Endodermal cell (in vitro differentiated cells): ENCODE measurements around the gene ZNF48. TPM values are rescaled to one million over a fixed set of nuclear protein-coding genes. Genes with fewer than 3 reads are reported as not detected.

ENCODE experiments used
- DNase-seq: peaks from one replicate; pipeline ENCODE4 v3.0.0-alpha.2; 2017
- H3K27ac ChIP-seq: 2 replicates; pipeline ENCODE4 v1.5.1; 2013; ENCODE audit warnings: mild to moderate bottlenecking, low read depth, low read length, moderate library complexity
- H3K27me3 ChIP-seq: 2 replicates; pipeline ENCODE4 v1.6.1; 2013; ENCODE audit warnings: mild to moderate bottlenecking, low read length, moderate library complexity; ENCODE audit not compliant: insufficient read depth, control insufficient read depth, poor library complexity, severe bottlenecking
- H3K36me3 ChIP-seq: 2 replicates; pipeline ENCODE4 v1.7.0; 2013; ENCODE audit warnings: mild to moderate bottlenecking, low read length, moderate library complexity; ENCODE audit not compliant: control insufficient read depth, insufficient read depth
- H3K4me1 ChIP-seq: one replicate; pipeline ENCODE4 v1.7.0; 2013; ENCODE audit warnings: low read length; ENCODE audit not compliant: control insufficient read depth, insufficient read depth
- H3K4me3 ChIP-seq: 2 replicates; pipeline ENCODE4 v1.5.1; 2013; ENCODE audit warnings: mild to moderate bottlenecking, low read length, moderate library complexity
- H3K9ac ChIP-seq: 2 replicates; pipeline ENCODE4 v1.6.1; 2013; ENCODE audit warnings: mild to moderate bottlenecking, low read length, moderate library complexity; ENCODE audit not compliant: poor library complexity, severe bottlenecking; ENCODE audit errors: extremely low read depth
- H3K9me3 ChIP-seq: 2 replicates; pipeline ENCODE4 v1.6.1; 2013; ENCODE audit warnings: mild to moderate bottlenecking, low read length, moderate library complexity; ENCODE audit not compliant: control insufficient read depth
- H3K27ac Mint-ChIP-seq: 2 replicates; pipeline ENCODE4 v1.8.0; 2020; ENCODE audit warnings: mixed read lengths
- H3K27me3 Mint-ChIP-seq: 2 replicates; pipeline ENCODE4 v1.8.0; 2021; ENCODE audit warnings: mild to moderate bottlenecking, mixed read lengths; ENCODE audit not compliant: insufficient read depth
- H3K36me3 Mint-ChIP-seq: 2 replicates; pipeline ENCODE4 v1.8.0; 2020; ENCODE audit warnings: low read depth, mixed read lengths
- H3K4me1 Mint-ChIP-seq: 2 replicates; pipeline ENCODE4 v1.8.0; 2020; ENCODE audit warnings: mixed read lengths
- H3K4me3 Mint-ChIP-seq: 2 replicates; pipeline ENCODE4 v1.8.0; 2020; ENCODE audit warnings: mild to moderate bottlenecking, moderate library complexity, mixed read lengths
- H3K9me3 Mint-ChIP-seq: 2 replicates; pipeline ENCODE4 v1.8.0; 2020; ENCODE audit warnings: mild to moderate bottlenecking, mixed read lengths
- WGBS, 2 experiments: methylation state at CpG; one replicate each; pipeline versions ENCODE4 v1.1.5 to v1.1.7; 2013; ENCODE audit warnings: missing lambda C conversion rate in 2 of 2, mixed read lengths in 1 of 2; ENCODE audit not compliant: insufficient coverage in 1 of 2, insufficient read length in 1 of 2; 5-methylcytosine and 5-hydroxymethylcytosine counted together
- total RNA-seq, 2 donors: library from RNA; stranded (reverse); fragmentation: NEBNext Ultra II Directional in 1 of 2; extraction: Animal tissue kit (Norgen Biotek cat#: 25700) in 1 of 2; gene quantifications; 2 replicates in 1 of 2; 3 replicates in 1 of 2; pipeline ENCODE4 v1.2.1, GENCODE V29; 2021
- TF ChIP-seq, protein P1 (sequence below): fragments of 200-600 bp; sonication (generic); conservative IDR thresholded peaks from 2 replicates; pipeline ENCODE4 v1.5.0; 2021; ENCODE audit warnings: antibody characterized with exemption, mild to moderate bottlenecking

ZNF48 gene
- total RNA-seq, 2 donors from 2014 or later, result 40.1 to 58.4 TPM

DNA sequence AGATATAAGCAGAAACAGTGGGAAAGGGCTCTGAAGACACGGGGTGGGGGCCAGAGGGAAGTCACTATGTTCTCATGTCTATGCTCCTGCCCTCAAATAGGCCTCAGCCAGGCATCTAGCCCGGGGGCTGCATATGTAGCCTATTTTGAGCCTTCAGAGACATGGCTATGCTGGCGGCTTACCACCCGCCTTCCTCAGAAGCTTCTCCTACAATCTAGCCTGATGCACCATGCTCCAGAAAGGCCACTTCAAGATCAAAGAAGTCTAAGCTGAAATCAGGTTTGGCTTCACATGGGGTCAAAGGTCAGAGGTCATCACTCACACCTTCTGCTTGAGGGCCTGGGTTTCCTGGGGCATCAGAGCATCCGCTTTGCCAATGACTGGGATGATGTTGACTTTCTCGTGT lies 14.4 kb upstream of the ZNF48 start:
- Histone ChIP-seq H3K27me3 (no peaks in the 10 kb centered on the region), H3K4me1 (peaks cover 3% of the 10 kb centered on the region), H3K9me3 (no peaks in the 10 kb centered on the region), H3K9ac (no peak overlapping the region), H3K4me3 (no peak overlapping the region), H3K36me3 (peaks cover 8% of the 10 kb centered on the region), H3K27ac (no peak overlapping the region)
- TF ChIP-seq, protein P1, sequence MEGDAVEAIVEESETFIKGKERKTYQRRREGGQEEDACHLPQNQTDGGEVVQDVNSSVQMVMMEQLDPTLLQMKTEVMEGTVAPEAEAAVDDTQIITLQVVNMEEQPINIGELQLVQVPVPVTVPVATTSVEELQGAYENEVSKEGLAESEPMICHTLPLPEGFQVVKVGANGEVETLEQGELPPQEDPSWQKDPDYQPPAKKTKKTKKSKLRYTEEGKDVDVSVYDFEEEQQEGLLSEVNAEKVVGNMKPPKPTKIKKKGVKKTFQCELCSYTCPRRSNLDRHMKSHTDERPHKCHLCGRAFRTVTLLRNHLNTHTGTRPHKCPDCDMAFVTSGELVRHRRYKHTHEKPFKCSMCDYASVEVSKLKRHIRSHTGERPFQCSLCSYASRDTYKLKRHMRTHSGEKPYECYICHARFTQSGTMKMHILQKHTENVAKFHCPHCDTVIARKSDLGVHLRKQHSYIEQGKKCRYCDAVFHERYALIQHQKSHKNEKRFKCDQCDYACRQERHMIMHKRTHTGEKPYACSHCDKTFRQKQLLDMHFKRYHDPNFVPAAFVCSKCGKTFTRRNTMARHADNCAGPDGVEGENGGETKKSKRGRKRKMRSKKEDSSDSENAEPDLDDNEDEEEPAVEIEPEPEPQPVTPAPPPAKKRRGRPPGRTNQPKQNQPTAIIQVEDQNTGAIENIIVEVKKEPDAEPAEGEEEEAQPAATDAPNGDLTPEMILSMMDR, result no peak
- Mint-ChIP-seq H3K27ac (no peak overlapping the region), H3K4me3 (no peak overlapping the region), H3K4me1 (peaks cover 5% of the 10 kb centered on the region), H3K36me3 (peaks cover 3% of the 10 kb centered on the region), H3K9me3 (peaks cover 2% of the 10 kb centered on the region), H3K27me3 (peaks cover 4% of the 10 kb centered on the region)
- no peak for DNase-seq
- WGBS, 2 experiments, result 95% methylated on average over 4 to 6 of the region's 6 CpGs

DNA sequence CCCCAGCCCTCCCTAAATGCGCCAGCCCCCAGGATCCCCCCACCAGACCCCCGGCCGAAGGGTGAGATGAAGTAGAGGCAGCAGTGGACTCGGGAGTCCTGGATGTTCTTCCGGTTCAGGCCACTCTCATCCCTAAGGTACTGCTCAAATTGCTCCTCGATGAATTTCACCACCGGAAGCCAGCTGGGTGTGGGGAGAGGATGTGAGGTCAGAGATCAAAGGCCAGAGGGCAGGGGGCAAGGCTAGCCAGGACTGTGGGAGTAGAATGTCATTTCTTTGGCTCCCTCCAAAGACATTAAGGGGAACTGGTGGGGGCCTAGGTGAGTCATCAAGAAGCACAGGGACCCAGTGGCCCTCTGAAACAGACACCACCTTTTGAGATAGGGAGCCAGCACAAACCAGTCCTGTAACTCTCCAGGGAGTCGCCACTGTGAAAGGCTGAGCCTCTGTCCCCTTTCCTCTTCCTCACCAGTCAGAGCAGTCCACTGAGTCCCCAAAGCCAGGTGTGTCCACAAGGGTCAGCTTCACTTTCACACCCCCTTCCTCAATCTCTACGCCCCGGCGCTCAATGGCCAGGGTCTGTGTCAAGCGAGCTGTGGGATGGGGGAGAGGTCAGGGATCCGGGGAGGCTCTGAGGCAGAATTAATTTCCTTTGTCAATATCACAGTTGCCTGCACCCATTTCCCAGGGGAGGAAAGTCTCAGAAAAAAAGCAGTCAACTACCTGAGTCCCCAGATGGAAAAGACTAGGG lies 13.8 kb upstream of the ZNF48 start:
- H3K9me3 Mint-ChIP-seq, result peaks cover 2% of the 10 kb centered on the region
- Histone ChIP-seq H3K27ac (no peak overlapping the region), H3K4me3 (no peak overlapping the region), H3K9ac (no peak overlapping the region), H3K9me3 (no peaks in the 10 kb centered on the region), H3K36me3 (peaks cover 8% of the 10 kb centered on the region), H3K4me1 (peaks cover 3% of the 10 kb centered on the region), H3K27me3 (no peaks in the 10 kb centered on the region)
- H3K4me3 Mint-ChIP-seq, result no peak overlapping the region
- peaks cover 4% of the 10 kb centered on the region for H3K27me3 Mint-ChIP-seq
- peak overlapping the region; percentile 39 for H3K27ac Mint-ChIP-seq
- peaks cover 5% of the 10 kb centered on the region for H3K4me1 Mint-ChIP-seq
- DNase-seq, result no peak
- 92 to 93% methylated on average over 2 to 13 of the region's 13 CpGs for WGBS, 2 experiments
- TF ChIP-seq, protein P1, result no peak
- H3K36me3 Mint-ChIP-seq, result peaks cover 3% of the 10 kb centered on the region

DNA sequence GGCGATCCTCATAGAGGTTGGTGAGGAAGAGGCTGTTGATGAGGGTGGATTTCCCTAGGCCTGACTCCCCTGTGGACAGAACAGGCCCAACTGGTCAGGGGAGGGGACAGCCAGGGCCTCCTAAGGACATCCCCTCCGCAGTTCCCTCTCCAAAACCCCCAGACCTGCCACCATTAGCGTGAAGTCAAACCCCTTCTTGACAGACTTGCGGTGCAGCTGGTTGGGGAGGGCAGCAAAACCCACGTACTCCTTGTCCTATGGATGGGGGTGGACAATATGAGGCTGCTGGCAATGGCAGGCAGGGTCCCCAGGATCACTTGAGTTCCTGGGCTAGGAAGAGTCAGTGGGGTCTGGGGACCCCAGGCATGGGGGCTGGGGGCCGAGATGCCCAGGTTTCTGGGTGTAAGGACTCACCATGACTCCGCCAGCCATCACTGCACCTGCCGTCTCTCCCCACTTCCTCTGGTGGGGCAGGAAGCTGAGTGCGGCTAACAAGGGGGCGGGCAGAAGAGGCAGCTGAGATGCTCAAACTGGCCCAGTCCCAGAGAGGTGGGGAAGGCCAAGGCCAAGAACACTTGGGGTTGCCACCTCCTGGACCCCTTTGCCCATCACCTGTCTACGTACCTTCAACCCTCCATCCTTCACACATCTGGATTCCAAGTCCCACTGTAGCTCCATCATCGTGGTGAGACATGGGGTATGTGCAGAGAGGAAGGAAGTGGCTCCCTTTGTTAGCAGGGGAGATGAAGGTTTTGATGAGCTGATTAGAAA lies 12.9 kb upstream of the ZNF48 start, which contains the start of gene SEPTIN1:
Gene SEPTIN1, minus strand, starts transcription at position 451 of the 771 bp plus-strand sequence. Its CDS starts 19 bp downstream, at position 432.
- H3K9me3 Mint-ChIP-seq, result peaks cover 2% of the 10 kb centered on the region
- Histone ChIP-seq H3K27me3 (no peaks in the 10 kb centered on the region), H3K4me1 (peaks cover 3% of the 10 kb centered on the region), H3K36me3 (peaks cover 8% of the 10 kb centered on the region), H3K27ac (no peak within 1 kb of the TSS), H3K9me3 (no peaks in the 10 kb centered on the region), H3K4me3 (no peak within 1 kb of the TSS), H3K9ac (no peak within 1 kb of the TSS)
- H3K4me3 Mint-ChIP-seq, result no peak within 1 kb of the TSS
- peaks cover 4% of the 10 kb centered on the region for H3K27me3 Mint-ChIP-seq
- H3K36me3 Mint-ChIP-seq, result peaks cover 3% of the 10 kb centered on the region
- TF ChIP-seq, protein P1, result no peak
- 85 to 87% methylated on average over 3 to 11 of the region's 12 CpGs for WGBS, 2 experiments
- peak within 1 kb of the TSS; percentile 39 for H3K27ac Mint-ChIP-seq
- H3K4me1 Mint-ChIP-seq, result peaks cover 2% of the 10 kb centered on the region
- DNase-seq, result no peak
